Ovary (tissue), 10 donors: Measurements from ENCODE around the gene SRRM3. TPM values are rescaled to one million over a fixed set of nuclear protein-coding genes. Genes with fewer than 3 reads are reported as not detected.
"Not testable (repeated sequence)": the region's sequence is repeated elsewhere in the genome, so short reads cannot be mapped to it uniquely, and the experiment has no call there.

ENCODE experiments used
- DNase-seq, 5 donors: peaks; one replicate each; pipeline ENCODE4 v3.0.0-alpha.2; 2019 to 2020
- H3K27ac ChIP-seq, 2 donors: fragments of 200-600 bp; one replicate each; pipeline versions ENCODE4 v1.5.1 to v1.8.0; 2019 to 2022
- H3K27me3 ChIP-seq: fragments of 200-600 bp; one replicate; pipeline ENCODE4 v1.8.0; 2022
- H3K36me3 ChIP-seq: fragments of 200-600 bp; sonication (generic); one replicate; pipeline ENCODE4 v1.5.1; 2019
- H3K4me1 ChIP-seq: one replicate; pipeline ENCODE4 v1.8.1; 2013; ENCODE audit warnings: mild to moderate bottlenecking, moderate library complexity; ENCODE audit not compliant: insufficient read depth
- H3K4me3 ChIP-seq: fragments of 200-600 bp; sonication (generic); one replicate; pipeline ENCODE4 v1.5.1; 2017
- H3K9me3 ChIP-seq, 2 donors: fragments of 200-600 bp in 1 of 2; sonication (generic) in 1 of 2; one replicate each; pipeline versions ENCODE4 v1.5.1 to v1.8.1; 2013 to 2019; ENCODE audit warnings: mild to moderate bottlenecking in 1 of 2, moderate library complexity in 1 of 2
- CTCF ChIP-seq, 3 donors: fragments of 450-650 bp in 2 of 3; fragments of 200-600 bp in 1 of 3; IDR thresholded peaks; one replicate each; pipeline versions ENCODE4 v1.5.1 to v1.8.0; 2016 to 2022; ENCODE audit warnings: antibody characterized with exemption in 3 of 3, mild to moderate bottlenecking in 1 of 3
- EP300 ChIP-seq: sonication (generic); formaldehyde crosslinking; IDR thresholded peaks from one replicate; pipeline ENCODE4 v1.6.1; 2017; ENCODE audit warnings: antibody characterized with exemption
- POLR2A ChIP-seq: fragments of 450-650 bp; IDR thresholded peaks from one replicate; pipeline ENCODE4 v1.6.1; 2017; ENCODE audit warnings: antibody characterized with exemption, mild to moderate bottlenecking, moderate library complexity
- WGBS, 3 donors: extraction: QIAGEN DNeasy Blood & Tissue Kit in 1 of 3; methylation state at CpG; one replicate each; pipeline versions ENCODE4 v1.1.5 to v1.1.7; 2013 to 2017; 5-methylcytosine and 5-hydroxymethylcytosine counted together
- intact Hi-C, 4 donors: fragments of 100-400 bp; cut with DNase I; formaldehyde crosslinking; loops; one replicate each; pipeline versions ENCODE4 v1.11.0 to v1.15.1; 2022 to 2023
- long read RNA-seq, 3 donors: library from polyadenylated mRNA in 2 of 3; unstranded in 2 of 3; transcript quantifications; one replicate each; pipeline ENCODE4 v2.0.0 and lab custom pipeline, GENCODE V29; 2021 to 2026
- polyA plus RNA-seq, 2 donors: library from polyadenylated mRNA; stranded (reverse); fragments of 200-250 nt in 1 of 2; fragments of 350-450 nt in 1 of 2; fragmentation: Illumina TruSeq in 1 of 2; extraction: RNeasy Lipid Tissue Mini Kit (QIAGEN cat#74804) in 1 of 2; gene quantifications; one replicate each; pipeline ENCODE4 v1.2.3, GENCODE V29; 2013 to 2014
- total RNA-seq, 7 donors: library from RNA; depleted of rRNA in 2 of 7; stranded (reverse); fragments of >200 nt in 2 of 7; fragmentation: NEBNext Ultra II Directional in 3 of 7; extraction: Animal tissue kit (Norgen Biotek cat#: 25700) in 3 of 7; gene quantifications; one replicate each; pipeline versions ENCODE4 v1.1.0 to v1.2.4, GENCODE V29; 2016 to 2023
- donor health status: DM: no; HTN: no; CAD: no; lungs with moderate emphysema.
- donor health status: DM: no; HTN: no; CAD: no.
- donor health status: Bipolar disorder and iron deficiency.
- donor health status: DM: yes; HTN: yes; CAD: no.
- donor health status: DM: no; HTN: no; CAD: no.
- donor health status: DM: yes; HTN: yes; CAD: no.

SRRM3 gene
- total RNA-seq (10 to 100 TPM in 2 of 7 donors, 1 to 10 TPM in 5; 4.4 to 13.4 (median 6.6) TPM), polyA plus RNA-seq (1 to 10 TPM; 2.0 to 3.0 TPM)
- long read RNA-seq, donor 1, transcript SRRM3-205 (4 exons, 2,150 nt), result major isoform, 17 of 79 reads
- long read RNA-seq, donor 1, partial matches to known transcripts, result 30 of 79 reads
- long read RNA-seq, donor 1, other reads (novel, unspliced or antisense), result 32 of 79 reads
- long read RNA-seq, donor 2, result 0 reads
- long read RNA-seq, donor 3, transcript SRRM3-205 (4 exons, 2,150 nt), result major isoform, 7 of 52 reads
- long read RNA-seq, donor 3, partial matches to known transcripts, result 16 of 52 reads
- long read RNA-seq, donor 3, other reads (novel, unspliced or antisense), result 29 of 52 reads

- 2 to 4% (median 3%) methylated on average over 48 to 57 of the region's 57 CpGs for WGBS, 3 donors
- peak; percentile 64 to 88 (median 75) for DNase-seq
- Histone ChIP-seq H3K36me3 (no peaks in the 10 kb centered on the region), H3K9me3 (no peaks in the 10 kb centered on the region), H3K27ac (no peak within 1 kb of the TSS), H3K27me3 (no peaks in the 10 kb centered on the region), H3K4me1 (no peaks in the 10 kb centered on the region), H3K4me3 (no peak within 1 kb of the TSS)
- intact Hi-C loops, result loop anchor here in 1 of 4 donors (5.0 kb wide), 1 partner anchor 65 kb away; no protein-coding TSS in a partner anchor
- TF ChIP-seq EP300, result no peak
- peak; percentile 25 to 42 (median 26) for TF ChIP-seq CTCF (IDR thresholded peaks at IDR 0.05)
These were observed at the start of gene SRRM3 for GRCh38 chr7:76201732-76202665. Gene SRRM3, plus strand, starts transcription at chr7:76201896. Its CDS starts 33,171 bp downstream, at chr7:76235067.

GRCh38 chr7:76151932-76152331 is 49.8 kb upstream of the SRRM3 start:
- Histone ChIP-seq H3K4me1 (no peaks in the 10 kb centered on the region), H3K27me3 (no peaks in the 10 kb centered on the region), H3K27ac (no peak overlapping the region), H3K36me3 (no peaks in the 10 kb centered on the region), H3K9me3 (no peaks in the 10 kb centered on the region), H3K4me3 (no peak overlapping the region)
- 71 to 85% (median 80%) methylated on average over 5 of the region's 5 CpGs for WGBS, 3 donors
- intact Hi-C loops, result loop anchor here in 1 of 4 donors (10.0 kb wide), 1 partner anchor 107 kb away; the partner anchor contains the start of genes MDH2 and STYXL1
- TF ChIP-seq CTCF (IDR thresholded peaks at IDR 0.05) (no peak), EP300 (no peak), POLR2A (no peak)
- no peak for DNase-seq

- H3K4me3 ChIP-seq, H3K9me3 ChIP-seq, H3K27me3 ChIP-seq, H3K27ac ChIP-seq, H3K36me3 ChIP-seq, DNase-seq, H3K4me1 ChIP-seq: not testable (repeated sequence)
- intact Hi-C loops, result loop anchor here in 1 of 4 donors (10.0 kb wide), 1 partner anchor 109 kb away; the partner anchor contains the start of genes MDH2 and STYXL1
- WGBS, 3 donors, result 45 to 63% (median 56%) methylated on average over 5 of the region's 5 CpGs
These were observed 48.0 kb upstream of the SRRM3 start for GRCh38 chr7:76153571-76154230.

GRCh38 chr7:76155938-76156337 is 45.8 kb upstream of the SRRM3 start:
- peak in 1 of 5 donors; percentile 51 for DNase-seq
- intact Hi-C loops, result loop anchor here in 1 of 4 donors (10.0 kb wide), 1 partner anchor 111 kb away; the partner anchor contains the start of genes MDH2 and STYXL1
- Histone ChIP-seq H3K4me1 (no peaks in the 10 kb centered on the region), H3K36me3 (no peaks in the 10 kb centered on the region), H3K27me3 (no peaks in the 10 kb centered on the region), H3K4me3 (no peak overlapping the region), H3K27ac (no peak overlapping the region), H3K9me3 (no peaks in the 10 kb centered on the region)
- TF ChIP-seq EP300 (no peak), CTCF (IDR thresholded peaks at IDR 0.05) (no peak), POLR2A (no peak)
- WGBS, 3 donors, result 79 to 81% (median 79%) methylated on average over 6 of the region's 6 CpGs

GRCh38 chr7:76156992-76157685 is 44.6 kb upstream of the SRRM3 start:
- intact Hi-C loops, result loop anchor here in 1 of 4 donors (10.0 kb wide), 1 partner anchor 112 kb away; the partner anchor contains the start of genes MDH2 and STYXL1
- H3K4me3 ChIP-seq, H3K4me1 ChIP-seq, H3K36me3 ChIP-seq, DNase-seq, H3K27ac ChIP-seq, H3K27me3 ChIP-seq, H3K9me3 ChIP-seq: not testable (repeated sequence)
- WGBS, 3 donors, result 67 to 81% (median 71%) methylated on average over 2 of the region's 2 CpGs

- intact Hi-C loops, result loop anchor here in 1 of 4 donors (10.0 kb wide), 1 partner anchor 114 kb away; the partner anchor contains the start of genes MDH2 and STYXL1
- H3K9me3 ChIP-seq, H3K27ac ChIP-seq, DNase-seq, H3K27me3 ChIP-seq, H3K4me1 ChIP-seq, H3K4me3 ChIP-seq, H3K36me3 ChIP-seq: not testable (repeated sequence)
- WGBS, 3 donors, result 87 to 89% (median 89%) methylated on average over 10 of the region's 10 CpGs
These were observed 43.3 kb upstream of the SRRM3 start for GRCh38 chr7:76158416-76158815.
